HEK293 (cell line): ENCODE results near the gene RPL22.
A peak's percentile ranks its signal among the peaks of the same experiment; 100 is the strongest.

Source experiments
- BCL11B ChIP-seq: fragments of 450-650 bp; formaldehyde crosslinking; IDR thresholded peaks from 2 replicates; pipeline ENCODE4 v1.5.1; 2016; ENCODE audit warnings: low read depth, missing biosample characterization, missing genetic modification characterization
- BCL6B ChIP-seq: fragments of 450-650 bp; formaldehyde crosslinking; IDR thresholded peaks from 2 replicates; pipeline ENCODE4 v1.5.1; 2017; ENCODE audit warnings: missing biosample characterization, missing genetic modification characterization
- ELK4 ChIP-seq: IDR thresholded peaks from 2 replicates; pipeline ENCODE4 v1.6.1; 2011; ENCODE audit warnings: mild to moderate bottlenecking, low read depth, low read length, borderline replicate concordance
- GLI4 ChIP-seq: fragments of 450-650 bp; formaldehyde crosslinking; IDR thresholded peaks from 2 replicates; pipeline ENCODE4 v1.5.1; 2016; ENCODE audit warnings: missing biosample characterization, missing genetic modification characterization
- KLF16 ChIP-seq: fragments of 450-650 bp; formaldehyde crosslinking; IDR thresholded peaks from 2 replicates; pipeline ENCODE4 v1.5.1; 2017; ENCODE audit warnings: missing biosample characterization, missing genetic modification characterization
- MYNN ChIP-seq: fragments of 450-650 bp; formaldehyde crosslinking; IDR thresholded peaks from 2 replicates; pipeline ENCODE4 v1.5.1; 2016; ENCODE audit warnings: missing biosample characterization, missing genetic modification characterization, borderline replicate concordance
- PRDM2 ChIP-seq: fragments of 450-650 bp; formaldehyde crosslinking; IDR thresholded peaks from 2 replicates; pipeline ENCODE4 v1.5.1; 2016; ENCODE audit warnings: missing biosample characterization, missing genetic modification characterization, borderline replicate concordance
- ZNF114 ChIP-seq: fragments of 450-650 bp; formaldehyde crosslinking; IDR thresholded peaks from 2 replicates; pipeline ENCODE4 v1.5.0; 2017; ENCODE audit warnings: missing biosample characterization, missing genetic modification characterization
- ZNF248 ChIP-seq: fragments of 450-650 bp; formaldehyde crosslinking; IDR thresholded peaks from 2 replicates; pipeline ENCODE4 v1.5.1; 2017; ENCODE audit warnings: missing biosample characterization, missing genetic modification characterization
- ZNF302 ChIP-seq: fragments of 450-650 bp; formaldehyde crosslinking; IDR thresholded peaks from 2 replicates; pipeline ENCODE4 v1.5.1; 2016; ENCODE audit warnings: missing biosample characterization, missing genetic modification characterization, low read depth
- ZNF324 ChIP-seq: fragments of 450-650 bp; formaldehyde crosslinking; IDR thresholded peaks from 2 replicates; pipeline ENCODE4 v1.5.1; 2016; ENCODE audit warnings: missing biosample characterization, missing genetic modification characterization
- ZNF398 ChIP-seq: fragments of 450-650 bp; formaldehyde crosslinking; IDR thresholded peaks from 2 replicates; pipeline ENCODE4 v1.5.1; 2017; ENCODE audit warnings: missing biosample characterization, missing genetic modification characterization
- ZNF626 ChIP-seq: fragments of 450-650 bp; sonication (Bioruptor Pico); formaldehyde crosslinking; IDR thresholded peaks from 2 replicates; pipeline ENCODE4 v1.5.1; 2018; ENCODE audit warnings: missing biosample characterization, missing genetic modification characterization, inconsistent platforms
- ZNF692 ChIP-seq: fragments of 450-650 bp; formaldehyde crosslinking; IDR thresholded peaks from 2 replicates; pipeline ENCODE4 v1.5.1; 2016; ENCODE audit warnings: missing biosample characterization, missing genetic modification characterization
- ZNF701 ChIP-seq: fragments of 450-650 bp; formaldehyde crosslinking; IDR thresholded peaks from 2 replicates; pipeline ENCODE4 v1.5.1; 2016; ENCODE audit warnings: missing biosample characterization, missing genetic modification characterization
- ZNF704 ChIP-seq: fragments of 450-650 bp; formaldehyde crosslinking; IDR thresholded peaks from 2 replicates; pipeline ENCODE4 v1.5.1; 2016; ENCODE audit warnings: missing biosample characterization, missing genetic modification characterization

Gene RPL22

GRCh38 chr1:6150006-6150938, 49.1 kb downstream of the RPL22 start (continued):
- TF ChIP-seq ZNF324 (tag by site-specific recombination): no peak
- TF ChIP-seq ZNF692 (tag by site-specific recombination): no peak
- peak; percentile 43; the same call in 1 of the 2 replicates for TF ChIP-seq BCL11B (tag by site-specific recombination)
- no peak for TF ChIP-seq ELK4
- 0 out of 2 replicates have a peak, but pooled peaks have one; percentile 38 for TF ChIP-seq ZNF704
- TF ChIP-seq ZNF114 (tag by site-specific recombination): no peak
- no peak for TF ChIP-seq GLI4 (tag by site-specific recombination)
- peak; percentile 31; the same call in 1 of the 2 replicates for TF ChIP-seq ZNF398 (tag by site-specific recombination)
- peak; percentile 69; the same call in 1 of the 2 replicates for TF ChIP-seq PRDM2 (tag by site-specific recombination)
- TF ChIP-seq MYNN (tag by site-specific recombination): no peak
- 0 out of 2 replicates have a peak, but pooled peaks have one; percentile 11 for TF ChIP-seq ZNF248 (tag by site-specific recombination)
- TF ChIP-seq KLF16 (tag by site-specific recombination): 0 out of 2 replicates have a peak, but pooled peaks have one; percentile 12
- TF ChIP-seq ZNF302 (tag by site-specific recombination): no peak
- no peak for TF ChIP-seq ZNF701
- 0 out of 2 replicates have a peak, but pooled peaks have one; percentile 25 for TF ChIP-seq BCL6B
- TF ChIP-seq ZNF626: no peak
